IMR-90 (cell line): ENCODE results near the gene REXO5. TPM values are rescaled to one million over a fixed set of nuclear protein-coding genes. Genes with fewer than 3 reads are reported as not detected.
A peak's percentile ranks its signal among the peaks of the same experiment; 100 is the strongest.

Experiments
- ATAC-seq: fragments of 200-7000 bp; cut with Tn5 transposase; 2 replicates; pipeline ENCODE4 v1.9.1; 2020; ENCODE audit warnings: low read depth, mild to moderate bottlenecking, moderate library complexity
- BruUV-seq: library from RNA; stranded (reverse); fragments of 400-500 nt; replicated peaks from 2 replicates; lab custom pipeline; 2021; lab: Mats Ljungman, UMichigan
- CTCF ChIA-PET: fragments of 300-600 bp; formaldehyde crosslinking; extraction: SDS; loops from one replicate; lab custom pipeline; 2021; ENCODE audit warnings: antibody characterized with exemption; lab: Yijun Ruan, JAX
- POLR2A ChIA-PET: fragments of 300-600 bp; sonication (Branson Sonifier 250); formaldehyde crosslinking; loops from one replicate; lab custom pipeline; 2022; ENCODE audit warnings: antibody characterized with exemption; ENCODE audit not compliant: unreplicated experiment; lab: Charles Lee
- DNase-seq: peaks from one replicate; pipeline ENCODE4 v3.0.0; 2013
- H2AFZ ChIP-seq: replicated peaks from 2 replicates; pipeline ENCODE3; 2013; ENCODE audit warnings: low read length, mild to moderate bottlenecking; ENCODE audit not compliant: poor library complexity
- H2AK5ac ChIP-seq: 2 replicates; pipeline ENCODE4 v1.6.1; 2013; ENCODE audit warnings: low read depth, low read length, inconsistent platforms
- H2AK9ac ChIP-seq: replicated peaks from 2 replicates; pipeline ENCODE3; 2013; ENCODE audit warnings: mild to moderate bottlenecking, low read depth, low read length, moderate library complexity; ENCODE audit not compliant: poor library complexity
- H2BK120ac ChIP-seq: 2 replicates; pipeline ENCODE4 v1.6.1; 2013; ENCODE audit warnings: low read depth, low read length, inconsistent platforms
- H2BK15ac ChIP-seq: 3 replicates; pipeline ENCODE4 v1.6.1; 2013; ENCODE audit warnings: low read depth, low read length, inconsistent platforms
- H2BK20ac ChIP-seq: 2 replicates; pipeline ENCODE4 v1.6.1; 2013; ENCODE audit warnings: low read depth, mild to moderate bottlenecking, inconsistent platforms, low read length, moderate library complexity
- H2BK5ac ChIP-seq: 2 replicates; pipeline ENCODE4 v1.6.1; 2013; ENCODE audit warnings: mild to moderate bottlenecking, low read depth, low read length, inconsistent platforms; ENCODE audit not compliant: poor library complexity, severe bottlenecking
- H3K14ac ChIP-seq: replicated peaks from 2 replicates; pipeline ENCODE4 v1.6.1; 2013; ENCODE audit warnings: low read depth, low read length, inconsistent platforms
- H3K18ac ChIP-seq: 2 replicates; pipeline ENCODE4 v1.6.1; 2013; ENCODE audit warnings: low read depth, low read length, control low read depth
- H3K23ac ChIP-seq: 2 replicates; pipeline ENCODE4 v1.6.1; 2013; ENCODE audit warnings: low read depth, low read length, inconsistent platforms
- H3K27ac ChIP-seq: 2 replicates; pipeline ENCODE4 v1.5.1; 2013; ENCODE audit warnings: mild to moderate bottlenecking, control low read depth, low read length; ENCODE audit not compliant: insufficient read depth
- H3K27me3 ChIP-seq: 2 replicates; pipeline ENCODE4 v1.6.1; 2013; ENCODE audit warnings: low read length; ENCODE audit not compliant: control insufficient read depth, insufficient read depth
- H3K36me3 ChIP-seq: 2 replicates; pipeline ENCODE4 v1.6.1; 2013; ENCODE audit warnings: low read length, mixed read lengths; ENCODE audit not compliant: control insufficient read depth, insufficient read depth
- H3K4ac ChIP-seq: 2 replicates; pipeline ENCODE4 v1.6.1; 2013; ENCODE audit warnings: low read depth, low read length, inconsistent platforms
- H3K4me1 ChIP-seq: 2 replicates; pipeline ENCODE4 v1.6.1; 2013; ENCODE audit warnings: low read length, mixed read lengths; ENCODE audit not compliant: control insufficient read depth, insufficient read depth
- H3K4me2 ChIP-seq: 2 replicates; pipeline ENCODE4 v1.6.1; 2013; ENCODE audit warnings: low read depth, mild to moderate bottlenecking, control low read depth, low read length, moderate library complexity
- H3K4me3 ChIP-seq: 2 replicates; pipeline ENCODE4 v1.5.1; 2013; ENCODE audit warnings: low read depth, mild to moderate bottlenecking, control low read depth, low read length, moderate library complexity; ENCODE audit not compliant: insufficient read depth
- H3K56ac ChIP-seq: 2 replicates; pipeline ENCODE4 v1.6.1; 2013; ENCODE audit warnings: low read length, inconsistent platforms; ENCODE audit not compliant: insufficient read depth; ENCODE audit errors: extremely low read depth
- H3K79me1 ChIP-seq, 2 experiments: 2 replicates each; pipeline ENCODE4 v1.6.1; 2013; ENCODE audit warnings: low read length in 2 of 2, inconsistent platforms in 1 of 2, low read depth in 1 of 2
- H3K9ac ChIP-seq: 2 replicates; pipeline ENCODE4 v1.6.1; 2013; ENCODE audit warnings: low read depth, low read length, control low read depth
- H3K9me1 ChIP-seq: 2 replicates; pipeline ENCODE4 v1.6.1; 2013; ENCODE audit warnings: low read length, inconsistent platforms; ENCODE audit not compliant: insufficient read depth
- H3K9me3 ChIP-seq: 2 replicates; pipeline ENCODE4 v1.6.1; 2013; ENCODE audit warnings: low read length; ENCODE audit not compliant: control insufficient read depth, insufficient read depth
- H4K20me1 ChIP-seq: 2 replicates; pipeline ENCODE4 v1.6.1; 2013; ENCODE audit warnings: low read length, inconsistent platforms; ENCODE audit not compliant: insufficient read depth
- H4K5ac ChIP-seq: 2 replicates; pipeline ENCODE4 v1.6.1; 2013; ENCODE audit warnings: mild to moderate bottlenecking, low read depth, low read length, control low read depth
- H4K8ac ChIP-seq, 2 experiments: 2 replicates each; pipeline ENCODE4 v1.6.1; 2013; ENCODE audit warnings: low read depth in 2 of 2, low read length in 2 of 2, control low read depth in 1 of 2, inconsistent platforms in 1 of 2
- H4K91ac ChIP-seq: 2 replicates; pipeline ENCODE4 v1.6.1; 2013; ENCODE audit warnings: low read depth, low read length, inconsistent platforms; ENCODE audit not compliant: insufficient read depth
- CEBPB ChIP-seq: IDR thresholded peaks from 2 replicates; pipeline ENCODE4 v1.6.1; 2012; ENCODE audit warnings: low read depth, low read length, improper control_type of control experiment
- CHD1 ChIP-seq: IDR thresholded peaks from 2 replicates; pipeline ENCODE4 v1.6.1; 2012; ENCODE audit warnings: low read depth, low read length, improper control_type of control experiment
- FOS ChIP-seq: fragments of 150-350 bp; IDR thresholded peaks from 2 replicates; pipeline ENCODE4 v1.6.1; 2016; ENCODE audit warnings: low read depth, low read length
- MAFK ChIP-seq: IDR thresholded peaks from 2 replicates; pipeline ENCODE4 v1.6.1; 2012; ENCODE audit warnings: low read depth, low read length, improper control_type of control experiment
- MAZ ChIP-seq: IDR thresholded peaks from 2 replicates; pipeline ENCODE4 v1.6.1; 2012; ENCODE audit warnings: low read depth, mild to moderate bottlenecking, low read length, improper control_type of control experiment, moderate library complexity, borderline replicate concordance
- MXI1 ChIP-seq: IDR thresholded peaks from 2 replicates; pipeline ENCODE4 v1.6.1; 2012; ENCODE audit warnings: low read depth, mild to moderate bottlenecking, low read length, moderate library complexity, borderline replicate concordance
- NFE2L2 ChIP-seq: fragments of 150-350 bp; IDR thresholded peaks from 2 replicates; pipeline ENCODE4 v1.6.1; 2016; ENCODE audit warnings: low read depth, mild to moderate bottlenecking, low read length
- POLR2A ChIP-seq: IDR thresholded peaks from 2 replicates; pipeline ENCODE4 v1.6.1; 2012; ENCODE audit warnings: mild to moderate bottlenecking, low read depth, low read length
- RAD21 ChIP-seq: IDR thresholded peaks from 2 replicates; pipeline ENCODE4 v1.6.1; 2012; ENCODE audit warnings: low read length, improper control_type of control experiment
- RFX5 ChIP-seq: IDR thresholded peaks from 2 replicates; pipeline ENCODE4 v1.8.0; 2012; ENCODE audit warnings: low read depth, mild to moderate bottlenecking, low read length, moderate library complexity
- SMC3 ChIP-seq: fragments of 150-350 bp; IDR thresholded peaks from 2 replicates; pipeline ENCODE4 v1.6.1; 2016; ENCODE audit warnings: low read depth, mild to moderate bottlenecking, antibody characterized with exemption, low read length, moderate library complexity
- WGBS, 2 experiments: methylation state at CpG; one replicate each; pipeline versions ENCODE4 v1.1.5 to v1.1.7; 2013; ENCODE audit warnings: missing lambda C conversion rate in 2 of 2; ENCODE audit not compliant: insufficient read length in 1 of 2; ENCODE audit errors: extremely low coverage in 2 of 2; 5-methylcytosine and 5-hydroxymethylcytosine counted together
- dilution Hi-C: fragments of 300-500 bp; cut with HindIII; formaldehyde crosslinking; loops from one replicate; pipeline ENCODE4 v1.14.3; 2018; ENCODE audit warnings: low sequenced_read_pairs; ENCODE audit not compliant: unreplicated experiment
- in situ Hi-C: fragments of 300-500 bp; cut with MboI; formaldehyde crosslinking; loops from 3 replicates; pipeline ENCODE4 v1.14.3; 2019; ENCODE audit warnings: low sequenced_read_pairs, inconsistent platforms, mixed read lengths
- intact Hi-C: fragments of 100-400 bp; cut with micrococcal nuclease; formaldehyde crosslinking; loops from 2 replicates; pipeline ENCODE4 v1.10.0; 2022
- polyA plus RNA-seq, 3 experiments: library from polyadenylated mRNA; depleted of rRNA; stranded (reverse); fragments of >200 nt; gene quantifications; 2 replicates each; pipeline ENCODE4 v1.2.3, GENCODE V29; 2012; ENCODE audit warnings: low replicate concordance in 1 of 3
- total RNA-seq: library from RNA; depleted of rRNA; stranded (reverse); fragments of >200 nt; gene quantifications from 2 replicates; pipeline ENCODE4 v1.2.3, GENCODE V29; 2012
- TF ChIP-seq, protein P1 (sequence below): fragments of 150-350 bp; IDR thresholded peaks from 2 replicates; pipeline ENCODE4 v1.6.1; 2016; ENCODE audit warnings: low read depth, mild to moderate bottlenecking, low read length, moderate library complexity, borderline replicate concordance
- TF ChIP-seq, protein P2 (sequence below): fragments of 150-350 bp; IDR thresholded peaks from 2 replicates; pipeline ENCODE4 v1.6.1; 2017; ENCODE audit warnings: mild to moderate bottlenecking, antibody characterized with exemption, low read length, low read depth

REXO5 gene
- total and polyA plus RNA-seq, 2 of the 4 experiments (the other 2 are of a cell fraction), result 3.7 to 7.0 TPM

DNA sequence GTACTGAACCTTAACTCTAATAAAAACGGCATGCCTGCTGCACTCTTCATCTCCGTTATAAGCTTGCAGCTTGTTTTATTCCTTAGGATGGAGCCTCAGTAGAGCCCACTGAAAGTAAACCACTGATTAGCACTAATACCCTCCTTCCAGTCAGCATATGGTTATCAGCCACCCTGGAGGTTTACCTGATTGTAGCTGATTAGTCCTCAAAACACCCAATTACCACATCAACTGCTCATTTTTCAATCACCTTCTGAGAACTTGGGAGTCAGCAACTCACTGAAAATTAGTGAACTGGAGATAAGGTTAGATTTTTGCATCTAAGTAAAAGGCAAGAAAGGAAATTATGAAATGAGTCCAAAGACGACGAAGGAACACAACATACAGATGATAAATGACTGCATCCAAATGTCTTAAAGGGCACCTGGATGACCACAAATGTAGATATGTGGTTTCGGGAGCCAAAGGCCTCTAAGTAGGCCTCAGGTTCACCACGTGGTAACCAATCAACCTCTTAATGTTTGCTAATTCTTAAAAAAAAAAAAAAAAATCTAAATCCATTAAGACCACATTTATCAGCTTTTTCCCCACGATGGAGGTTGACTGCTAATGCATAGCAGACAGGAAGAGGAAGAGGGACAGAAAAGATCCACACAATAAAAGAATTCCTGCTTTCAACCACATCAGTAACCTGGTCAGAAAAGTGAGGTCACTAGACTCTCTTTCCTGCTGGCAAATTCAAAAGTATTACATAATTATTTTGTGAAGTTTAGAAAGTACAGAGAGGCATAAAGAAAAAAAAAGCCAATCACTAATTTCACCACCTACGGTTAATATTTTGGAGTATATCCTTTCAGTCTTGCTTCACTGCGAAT lies 65.9 kb downstream of the REXO5 start (continued):
- TF ChIP-seq CHD1, result no peak
- TF ChIP-seq POLR2A, result no peak

DNA sequence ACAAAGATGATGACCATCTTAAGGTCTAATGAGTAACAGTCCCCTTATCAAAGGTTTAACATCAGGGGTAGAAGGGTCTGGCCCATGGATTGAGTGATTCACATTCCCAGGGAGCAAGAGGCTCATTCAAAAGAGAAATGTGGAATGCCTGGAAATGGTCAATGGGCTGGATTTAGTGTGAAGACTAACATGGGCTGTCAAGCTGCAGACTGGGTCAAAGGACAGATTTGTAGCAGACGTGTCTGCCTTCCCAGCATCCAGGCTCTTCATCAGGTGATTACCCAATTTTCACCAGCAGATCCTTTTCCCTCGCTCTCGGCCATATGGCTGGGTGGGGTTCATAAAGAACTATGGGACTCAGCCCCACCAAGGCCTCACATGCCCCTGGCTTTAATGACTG lies 67.0 kb downstream of the REXO5 start:
- Histone ChIP-seq H2AK9ac (no peak overlapping the region), H4K8ac (no peak overlapping the region), H3K27ac (no peak overlapping the region), H3K4ac (no peak overlapping the region), H3K18ac (no peak overlapping the region), H4K5ac (no peak overlapping the region), H4K91ac (no peak overlapping the region), H3K14ac (no peak overlapping the region), H3K23ac (peak overlapping the region; percentile 31; the same call in 1 of the 2 replicates), H3K4me1 (peaks cover 9% of the 10 kb centered on the region), H2BK120ac (no peak overlapping the region), H3K56ac (no peak overlapping the region), H2BK15ac (no peak overlapping the region), H4K20me1 (peaks cover 54% of the 10 kb centered on the region), H3K36me3 (no peaks in the 10 kb centered on the region), H3K27me3 (no peaks in the 10 kb centered on the region), H2BK5ac (no peak overlapping the region), H3K4me3 (no peak overlapping the region), H2BK20ac (no peak overlapping the region), H3K9me3 (no peaks in the 10 kb centered on the region), H2AFZ (peak overlapping the region; percentile 9), H3K4me2 (no peak overlapping the region), H3K9ac (no peak overlapping the region), H3K79me1 (peaks cover 44 to 87% of the 10 kb centered on the region in 2 experiments), H3K9me1 (peaks cover 27% of the 10 kb centered on the region), H2AK5ac (no peak overlapping the region)
- ATAC-seq (no peak), DNase-seq (no peak)
- ChIA-PET CTCF (no interaction called here), POLR2A (interaction anchor here (0.6 kb wide), 1 partner anchor 126 kb away, joined by 3 read pairs; no protein-coding TSS in a partner anchor)
- dilution Hi-C loops (no loop called here), in situ Hi-C loops (no loop called here), intact Hi-C loops (no loop called here)
- WGBS, 2 experiments, result no CpG with 5 or more reads among the region's 3 CpGs
- BruUV-seq, result no TSS peak
- TF ChIP-seq MXI1 (no peak), CHD1 (no peak), SMC3 (no peak), POLR2A (no peak), RFX5 (no peak), MAZ (no peak), FOS (no peak), CEBPB (no peak), RAD21 (no peak), MAFK (no peak), NFE2L2 (no peak)
- TF ChIP-seq, protein P1, sequence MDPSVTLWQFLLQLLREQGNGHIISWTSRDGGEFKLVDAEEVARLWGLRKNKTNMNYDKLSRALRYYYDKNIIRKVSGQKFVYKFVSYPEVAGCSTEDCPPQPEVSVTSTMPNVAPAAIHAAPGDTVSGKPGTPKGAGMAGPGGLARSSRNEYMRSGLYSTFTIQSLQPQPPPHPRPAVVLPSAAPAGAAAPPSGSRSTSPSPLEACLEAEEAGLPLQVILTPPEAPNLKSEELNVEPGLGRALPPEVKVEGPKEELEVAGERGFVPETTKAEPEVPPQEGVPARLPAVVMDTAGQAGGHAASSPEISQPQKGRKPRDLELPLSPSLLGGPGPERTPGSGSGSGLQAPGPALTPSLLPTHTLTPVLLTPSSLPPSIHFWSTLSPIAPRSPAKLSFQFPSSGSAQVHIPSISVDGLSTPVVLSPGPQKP, result no peak
- TF ChIP-seq, protein P2, sequence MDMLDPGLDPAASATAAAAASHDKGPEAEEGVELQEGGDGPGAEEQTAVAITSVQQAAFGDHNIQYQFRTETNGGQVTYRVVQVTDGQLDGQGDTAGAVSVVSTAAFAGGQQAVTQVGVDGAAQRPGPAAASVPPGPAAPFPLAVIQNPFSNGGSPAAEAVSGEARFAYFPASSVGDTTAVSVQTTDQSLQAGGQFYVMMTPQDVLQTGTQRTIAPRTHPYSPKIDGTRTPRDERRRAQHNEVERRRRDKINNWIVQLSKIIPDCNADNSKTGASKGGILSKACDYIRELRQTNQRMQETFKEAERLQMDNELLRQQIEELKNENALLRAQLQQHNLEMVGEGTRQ, result no peak
